ENCODE data around the gene DGKB. TPM values are rescaled to one million over a fixed set of nuclear protein-coding genes. Genes with fewer than 3 reads are reported as not detected.

Gene DGKB
- total RNA-seq, 4 donors from 2014 or later: 0.78 to 2.5 (median 1.5) TPM

- Histone ChIP-seq H3K27me3 (no peaks in the 10 kb centered on the region), H3K9me3 (no peaks in the 10 kb centered on the region), H3K36me3 (no peaks in the 10 kb centered on the region), H3K27ac (no peak overlapping the region), H3K4me1 (no peaks in the 10 kb centered on the region), H3K4me3 (no peak overlapping the region)
- no peak for DNase-seq (ENCODE audit: low spot score in 2 of 2)
- 87 to 92% methylated on average over 5 of the region's 5 CpGs for WGBS, 2 donors
- TF ChIP-seq CTCF (IDR thresholded peaks at IDR 0.05) (no peak), EP300 (IDR thresholded peaks at IDR 0.05) (no peak), POLR2A (IDR thresholded peaks at IDR 0.05) (no peak)
Measured at GRCh38 chr7:14242175-14242574, 660.4 kb downstream of the DGKB start.

GRCh38 chr7:14236834-14237233 is 665.7 kb downstream of the DGKB start:
- Histone ChIP-seq H3K4me1 (peaks cover 0 to 13% (median 0%) of the 10 kb centered on the region in 4 donors), H3K27me3 (no peaks in the 10 kb centered on the region), H3K27ac (no peak overlapping the region), H3K4me3 (no peak overlapping the region), H3K9me3 (no peaks in the 10 kb centered on the region), H3K36me3 (no peaks in the 10 kb centered on the region)
- no peak for TF ChIP-seq CTCF (IDR thresholded peaks at IDR 0.05)
- TF ChIP-seq EP300 (IDR thresholded peaks at IDR 0.05): no peak
- TF ChIP-seq POLR2A (IDR thresholded peaks at IDR 0.05): no peak
- DNase-seq (ENCODE audit: low spot score in 2 of 2): no peak
- 74 to 77% methylated on average over 3 of the region's 3 CpGs for WGBS, 2 donors

- Histone ChIP-seq H3K4me1 (peaks cover 0 to 13% (median 0%) of the 10 kb centered on the region in 4 donors), H3K27me3 (no peaks in the 10 kb centered on the region), H3K36me3 (no peaks in the 10 kb centered on the region), H3K4me3 (no peak overlapping the region), H3K9me3 (no peaks in the 10 kb centered on the region), H3K27ac (no peak overlapping the region)
- no peak for DNase-seq (ENCODE audit: low spot score in 2 of 2)
- WGBS, 2 donors: 41 to 46% methylated on average over 2 of the region's 2 CpGs
- TF ChIP-seq EP300 (IDR thresholded peaks at IDR 0.05) (no peak), POLR2A (IDR thresholded peaks at IDR 0.05) (no peak), CTCF (IDR thresholded peaks at IDR 0.05) (no peak)
Measured at GRCh38 chr7:14235056-14235455, 667.5 kb downstream of the DGKB start.

- DNase-seq (ENCODE audit: low spot score in 2 of 2): no peak
- H3K4me3 ChIP-seq: no peak overlapping the region
- no peak overlapping the region for H3K27ac ChIP-seq
- H3K4me1 ChIP-seq: peaks cover 0 to 13% (median 0%) of the 10 kb centered on the region in 4 donors
- H3K36me3 ChIP-seq: no peaks in the 10 kb centered on the region
- WGBS, 2 donors: 54 to 62% methylated on average over 4 of the region's 4 CpGs
- TF ChIP-seq CTCF (IDR thresholded peaks at IDR 0.05) (no peak), POLR2A (IDR thresholded peaks at IDR 0.05) (no peak), EP300 (IDR thresholded peaks at IDR 0.05) (no peak)
- no peaks in the 10 kb centered on the region for H3K27me3 ChIP-seq
- no peaks in the 10 kb centered on the region for H3K9me3 ChIP-seq
Measured at GRCh38 chr7:14233868-14234369, 668.6 kb downstream of the DGKB start.

GRCh38 chr7:14233076-14233867 is 669.3 kb downstream of the DGKB start:
- no peaks in the 10 kb centered on the region for H3K36me3 ChIP-seq
- TF ChIP-seq EP300 (IDR thresholded peaks at IDR 0.05): no peak
- TF ChIP-seq CTCF (IDR thresholded peaks at IDR 0.05): no peak
- no peak for TF ChIP-seq POLR2A (IDR thresholded peaks at IDR 0.05)
- no peak overlapping the region for H3K27ac ChIP-seq
- H3K27me3 ChIP-seq: no peaks in the 10 kb centered on the region
- H3K9me3 ChIP-seq: no peaks in the 10 kb centered on the region
- H3K4me3 ChIP-seq: no peak overlapping the region
- no peak for DNase-seq (ENCODE audit: low spot score in 2 of 2)
- 67 to 71% methylated on average over 7 of the region's 7 CpGs for WGBS, 2 donors
- peaks cover 0 to 13% (median 0%) of the 10 kb centered on the region in 4 donors for H3K4me1 ChIP-seq
